GM13977 (cell line): ENCODE results near the gene DRC7.
A peak's percentile ranks its signal among the peaks of the same experiment; 100 is the strongest.

Source experiments
- DNase-seq: peaks from one replicate; pipeline ENCODE4 v3.0.0; 2012; ENCODE audit warnings: low spot score
- CTCF ChIP-seq: IDR thresholded peaks from 2 replicates; pipeline ENCODE4 v1.5.1; 2012; ENCODE audit warnings: mild to moderate bottlenecking, control low read depth; ENCODE audit not compliant: insufficient read depth; ENCODE audit errors: extremely low read depth, missing control alignments
- in situ Hi-C: fragments of 300-500 bp; cut with MboI; formaldehyde crosslinking; loops from one replicate; pipeline ENCODE4 v1.12.0; 2022; ENCODE audit warnings: low sequenced_read_pairs, low pct_unique_long_range_greater_than_20kb, mixed read lengths, inconsistent platforms; ENCODE audit not compliant: unreplicated experiment

The DRC7 gene

GRCh38 chr16:57736419-57737351 lies 42.1 kb downstream of the DRC7 start:
- in situ Hi-C loops = no loop called here
- TF ChIP-seq CTCF = peak; percentile 14
- DNase-seq = no peak

GRCh38 chr16:57738844-57739243 lies 44.2 kb downstream of the DRC7 start:
- DNase-seq = no peak
- in situ Hi-C loops = no loop called here
- no peak for TF ChIP-seq CTCF

- no peak for TF ChIP-seq CTCF
- in situ Hi-C loops = no loop called here
- no peak for DNase-seq
Measured at GRCh38 chr16:57739756-57740422, 45.3 kb downstream of the DRC7 start.

- no peak for DNase-seq
- no peak for TF ChIP-seq CTCF
- in situ Hi-C loops = no loop called here
Measured at GRCh38 chr16:57740423-57741071, 45.9 kb downstream of the DRC7 start.

- DNase-seq = no peak
- in situ Hi-C loops = no loop called here
- TF ChIP-seq CTCF = no peak
Measured at GRCh38 chr16:57741660-57742191, 47.1 kb downstream of the DRC7 start.

GRCh38 chr16:57742543-57742942 lies 47.9 kb downstream of the DRC7 start:
- no peak for DNase-seq
- in situ Hi-C loops = no loop called here

More at GRCh38 chr16:57742543-57742942, 47.9 kb downstream of the DRC7 start:
- TF ChIP-seq CTCF = no peak
